Mucosa of rectum (tissue), 2 donors: Measurements from ENCODE around the gene ANO10.
"Not testable (repeated sequence)": the region's sequence is repeated elsewhere in the genome, so short reads cannot be mapped to it uniquely, and the experiment has no call there.

Experiments
- H3K27ac ChIP-seq, 2 donors: one replicate each; pipeline ENCODE4 v1.7.0; 2013; ENCODE audit warnings: inconsistent platforms in 2 of 2, low read depth in 2 of 2, low read length in 2 of 2
- H3K27me3 ChIP-seq, 2 donors: one replicate each; pipeline ENCODE4 v1.7.0; 2013; ENCODE audit warnings: low read length in 2 of 2; ENCODE audit not compliant: control insufficient read depth in 2 of 2, insufficient read depth in 2 of 2
- H3K36me3 ChIP-seq, 2 donors: one replicate each; pipeline ENCODE4 v1.7.0; 2013; ENCODE audit warnings: low read length in 2 of 2; ENCODE audit not compliant: control insufficient read depth in 2 of 2, insufficient read depth in 2 of 2
- H3K4me1 ChIP-seq, 2 donors: one replicate each; pipeline ENCODE4 v1.7.0; 2013; ENCODE audit warnings: low read length in 2 of 2, mild to moderate bottlenecking in 1 of 2; ENCODE audit not compliant: control insufficient read depth in 2 of 2, insufficient read depth in 2 of 2
- H3K4me3 ChIP-seq, 2 donors: one replicate each; pipeline ENCODE4 v1.7.0; 2013; ENCODE audit warnings: low read length in 2 of 2
- H3K9ac ChIP-seq, 2 donors: one replicate each; pipeline ENCODE4 v1.7.0; 2013; ENCODE audit warnings: low read length in 2 of 2, low read depth in 1 of 2, mild to moderate bottlenecking in 1 of 2
- H3K9me3 ChIP-seq, 2 donors: one replicate each; pipeline ENCODE4 v1.7.0; 2013; ENCODE audit warnings: low read length in 2 of 2; ENCODE audit not compliant: control insufficient read depth in 2 of 2
- donor health status: healthy.
- donor health status: Normal muscosa, but diverticular disease.

Gene ANO10, protein sequence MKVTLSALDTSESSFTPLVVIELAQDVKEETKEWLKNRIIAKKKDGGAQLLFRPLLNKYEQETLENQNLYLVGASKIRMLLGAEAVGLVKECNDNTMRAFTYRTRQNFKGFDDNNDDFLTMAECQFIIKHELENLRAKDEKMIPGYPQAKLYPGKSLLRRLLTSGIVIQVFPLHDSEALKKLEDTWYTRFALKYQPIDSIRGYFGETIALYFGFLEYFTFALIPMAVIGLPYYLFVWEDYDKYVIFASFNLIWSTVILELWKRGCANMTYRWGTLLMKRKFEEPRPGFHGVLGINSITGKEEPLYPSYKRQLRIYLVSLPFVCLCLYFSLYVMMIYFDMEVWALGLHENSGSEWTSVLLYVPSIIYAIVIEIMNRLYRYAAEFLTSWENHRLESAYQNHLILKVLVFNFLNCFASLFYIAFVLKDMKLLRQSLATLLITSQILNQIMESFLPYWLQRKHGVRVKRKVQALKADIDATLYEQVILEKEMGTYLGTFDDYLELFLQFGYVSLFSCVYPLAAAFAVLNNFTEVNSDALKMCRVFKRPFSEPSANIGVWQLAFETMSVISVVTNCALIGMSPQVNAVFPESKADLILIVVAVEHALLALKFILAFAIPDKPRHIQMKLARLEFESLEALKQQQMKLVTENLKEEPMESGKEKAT

DNA sequence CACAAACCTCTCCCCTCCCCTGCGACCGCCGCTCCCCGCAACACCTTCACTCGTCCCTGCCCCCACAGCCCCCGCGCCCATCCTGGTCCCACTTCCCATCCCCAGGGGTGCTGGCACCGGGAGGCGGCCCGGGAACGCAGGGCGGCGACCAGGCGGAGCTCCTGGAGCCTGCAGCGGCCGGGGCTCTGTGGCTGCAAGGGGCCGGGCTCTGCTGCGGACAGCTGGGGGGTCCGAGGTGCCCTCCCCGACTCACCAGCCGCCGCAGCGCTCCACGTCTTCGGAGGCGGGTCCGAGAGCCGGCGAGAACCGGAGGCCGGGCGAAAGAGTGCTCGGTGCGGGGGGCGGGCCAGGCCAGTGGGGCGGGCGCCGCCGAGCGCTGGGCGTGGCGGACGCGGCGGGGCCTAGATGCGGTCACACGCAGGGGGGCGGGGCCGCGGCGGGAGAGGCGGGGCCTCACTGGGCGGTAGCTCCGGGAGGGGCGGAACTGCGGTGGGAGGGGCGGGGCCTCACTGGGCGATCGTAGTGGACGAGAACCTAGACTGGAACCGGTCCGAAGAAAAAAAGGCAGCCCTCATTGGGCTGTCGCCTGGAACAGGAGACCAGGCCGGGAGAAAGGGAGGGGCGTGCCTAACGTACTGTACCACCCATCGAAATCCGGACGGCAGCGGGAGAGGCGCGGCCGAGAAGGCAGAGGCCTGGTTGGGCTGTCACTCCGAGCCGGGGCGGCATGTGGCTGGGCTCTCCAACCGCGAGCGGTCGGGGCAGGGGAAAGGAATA lies at the start of gene ANO10:
Gene ANO10 (minus strand): TSS at position 356 of the 777 bp plus-strand sequence. CDS start 16,159 bp downstream, outside the sequence.
- peak within 1 kb of the TSS; percentile 71 to 98 for H3K9ac ChIP-seq
- no peaks in the 10 kb centered on the region for H3K27me3 ChIP-seq
- H3K27ac ChIP-seq: peak within 1 kb of the TSS; percentile 83 to 91
- H3K4me1 ChIP-seq: peaks cover 0 to 14% of the 10 kb centered on the region in 2 donors
- H3K36me3 ChIP-seq: no peaks in the 10 kb centered on the region
- H3K9me3 ChIP-seq: no peaks in the 10 kb centered on the region
- peak within 1 kb of the TSS; percentile 83 to 89 for H3K4me3 ChIP-seq

DNA sequence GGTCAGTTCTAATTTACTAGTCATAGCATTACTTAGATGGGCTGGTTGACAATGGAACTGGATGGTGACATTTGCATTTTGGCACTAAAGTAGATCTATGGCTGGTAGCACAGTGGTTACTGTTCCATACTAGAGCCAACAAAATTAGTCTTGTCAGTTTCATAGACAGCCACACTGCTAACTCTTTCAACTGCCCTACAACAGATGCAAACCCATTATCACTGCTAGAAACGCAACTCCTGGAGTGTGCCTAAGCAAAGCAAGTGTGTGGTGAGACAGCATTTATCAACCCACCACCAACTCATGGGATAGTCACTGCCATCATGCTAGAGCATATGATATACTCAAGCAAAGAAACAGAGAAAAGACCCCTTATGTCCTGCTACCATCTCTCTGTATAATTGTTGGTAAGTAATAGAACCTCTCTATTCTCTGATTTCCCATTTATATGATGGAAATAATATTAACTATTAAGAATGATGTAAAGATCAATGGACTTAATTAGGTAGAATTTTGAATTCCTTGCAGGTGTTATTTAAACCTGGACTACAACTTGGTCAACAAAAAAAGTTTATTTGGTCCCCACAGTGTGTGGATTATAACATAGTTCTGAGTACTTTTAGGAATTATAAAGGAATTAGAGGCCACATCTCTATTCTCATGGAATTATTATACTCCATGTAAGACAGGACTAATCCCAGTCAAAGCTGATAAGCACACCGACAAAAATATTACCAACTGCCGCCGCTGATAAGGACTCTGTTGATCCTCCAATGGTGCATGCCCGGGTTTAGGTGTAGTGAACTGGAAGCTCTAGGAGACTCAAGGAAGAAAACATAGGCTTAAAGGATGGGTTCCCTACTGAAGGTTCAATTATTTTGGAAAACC lies 49.1 kb upstream of the ANO10 start:
- Histone ChIP-seq H3K4me1 (no peaks in the 10 kb centered on the region), H3K27me3 (no peaks in the 10 kb centered on the region), H3K36me3 (no peaks in the 10 kb centered on the region), H3K27ac (no peak overlapping the region), H3K9ac (no peak overlapping the region), H3K9me3 (no peaks in the 10 kb centered on the region), H3K4me3 (no peak overlapping the region)

DNA sequence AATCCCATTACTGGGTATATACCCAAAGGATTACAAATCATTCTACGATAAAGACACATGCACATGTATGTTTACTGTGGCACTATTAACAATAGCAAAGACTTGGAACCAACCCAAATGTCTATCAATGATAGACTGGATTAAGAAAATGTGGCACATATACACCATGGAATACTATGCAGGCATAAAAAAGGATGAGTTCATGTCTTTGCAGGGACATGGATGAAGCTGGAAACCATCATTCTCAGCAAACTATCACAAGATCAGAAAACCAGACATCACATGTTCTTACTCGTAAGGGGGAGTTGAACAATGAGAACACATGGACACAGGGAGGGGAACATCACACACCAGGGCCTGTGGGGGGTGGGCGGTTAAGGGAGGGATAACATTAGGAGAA lies 43.2 kb upstream of the ANO10 start:
- H3K9me3 ChIP-seq, H3K9ac ChIP-seq, H3K4me3 ChIP-seq, H3K27ac ChIP-seq, H3K27me3 ChIP-seq, H3K4me1 ChIP-seq, H3K36me3 ChIP-seq: not testable (repeated sequence)

DNA sequence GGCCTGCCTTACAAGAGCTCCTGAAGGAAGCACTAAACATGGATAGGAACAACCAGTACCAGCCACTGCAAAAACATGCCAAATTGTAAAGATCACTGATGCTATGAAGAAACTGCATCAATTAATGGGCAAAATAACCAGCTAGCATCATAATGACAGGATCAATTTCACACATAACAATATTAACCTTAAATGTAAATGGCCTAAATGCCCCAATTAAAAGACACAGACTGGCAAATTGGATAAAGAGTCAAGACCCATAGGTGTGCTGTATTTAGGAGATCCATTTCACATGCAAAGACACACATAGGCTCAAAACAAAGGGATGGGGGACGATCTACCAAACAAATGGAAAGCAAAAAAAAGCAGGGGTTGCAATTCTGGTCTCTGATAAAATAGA lies 39.6 kb upstream of the ANO10 start:
- not testable (repeated sequence) for H3K9ac ChIP-seq, H3K9me3 ChIP-seq, H3K4me1 ChIP-seq, H3K27ac ChIP-seq, H3K27me3 ChIP-seq, H3K36me3 ChIP-seq, H3K4me3 ChIP-seq

DNA sequence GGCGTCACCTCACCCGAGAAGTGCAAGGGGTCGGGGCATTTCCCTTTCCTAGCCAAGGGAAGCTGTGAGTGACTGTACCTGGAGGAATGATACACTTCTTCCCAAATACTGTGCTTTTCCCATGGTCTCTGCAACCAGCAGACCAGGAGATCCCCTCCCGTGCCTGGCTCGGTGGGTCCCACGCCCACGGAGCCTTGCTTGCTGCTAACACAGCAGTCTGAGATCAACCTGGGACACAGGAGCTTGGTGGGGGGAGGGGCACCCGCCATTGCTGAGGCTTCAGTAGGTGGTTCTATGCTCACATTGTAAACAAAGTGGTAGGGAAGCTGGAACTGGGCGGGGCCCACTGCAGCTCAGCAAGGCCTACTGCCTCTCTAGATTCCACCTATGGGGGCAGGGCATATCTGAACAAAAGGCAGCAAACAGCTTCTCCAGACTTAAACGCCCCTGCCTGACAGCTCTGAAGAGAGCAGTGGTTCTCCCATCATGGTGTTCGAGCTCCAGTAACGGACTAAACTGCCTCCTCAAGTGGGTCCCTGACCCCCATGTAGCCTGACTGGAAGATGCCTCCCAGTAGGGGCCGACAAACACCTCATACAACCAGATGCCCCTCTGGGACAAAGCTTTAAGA lies 37.6 kb upstream of the ANO10 start:
- Histone ChIP-seq H3K9ac (no peak overlapping the region), H3K9me3 (no peaks in the 10 kb centered on the region), H3K36me3 (no peaks in the 10 kb centered on the region), H3K27ac (no peak overlapping the region), H3K4me1 (no peaks in the 10 kb centered on the region), H3K4me3 (no peak overlapping the region), H3K27me3 (no peaks in the 10 kb centered on the region)

DNA sequence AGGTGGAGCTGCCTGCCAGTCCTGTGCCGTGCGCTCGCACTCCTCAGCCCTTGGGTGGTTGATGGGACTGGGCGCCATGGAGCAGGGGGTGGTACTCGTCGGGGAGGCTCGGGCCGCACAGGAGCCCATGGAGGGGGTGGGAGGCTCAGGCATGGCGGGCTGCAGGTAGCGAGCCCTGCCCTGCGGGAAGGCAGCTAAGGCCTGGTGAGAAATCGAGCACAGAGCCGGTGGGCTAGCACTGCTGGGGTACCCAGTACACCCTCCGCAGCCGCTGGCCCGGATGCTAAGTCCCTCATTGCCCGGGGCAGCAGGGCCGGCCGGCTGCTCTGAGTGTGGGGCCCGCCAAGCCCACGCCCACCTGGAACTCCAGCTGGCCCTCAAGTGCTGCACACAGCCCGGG lies 34.6 kb upstream of the ANO10 start:
- not testable (repeated sequence) for H3K9ac ChIP-seq, H3K4me1 ChIP-seq

DNA sequence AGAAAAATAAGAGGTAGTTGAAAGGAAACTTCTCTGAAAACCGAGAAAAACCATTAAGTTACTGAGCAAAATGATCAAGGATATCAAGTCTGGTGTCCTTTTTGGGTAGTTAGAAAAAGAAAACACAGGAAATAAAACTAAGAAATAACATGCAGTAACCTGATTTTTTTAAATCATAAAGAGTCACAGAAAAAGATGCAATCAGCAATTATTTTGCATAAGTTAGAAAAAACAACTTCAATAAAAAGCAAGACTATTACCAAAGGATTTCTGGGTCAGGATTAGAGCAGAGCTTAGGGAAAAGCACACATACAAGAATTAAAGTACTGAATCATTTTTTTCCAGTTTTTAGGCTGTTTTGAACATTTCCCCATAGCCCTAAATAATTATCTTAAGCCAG lies 28.5 kb upstream of the ANO10 start:
- Histone ChIP-seq H3K9ac (no peak overlapping the region), H3K27me3 (no peaks in the 10 kb centered on the region), H3K27ac (no peak overlapping the region), H3K4me1 (peaks cover 5 to 8% of the 10 kb centered on the region in 2 donors), H3K36me3 (no peaks in the 10 kb centered on the region), H3K4me3 (no peak overlapping the region), H3K9me3 (no peaks in the 10 kb centered on the region)

More for the DNA sequence above, 34.6 kb upstream of the ANO10 start:
- H3K4me3 ChIP-seq, H3K9me3 ChIP-seq, H3K27ac ChIP-seq, H3K27me3 ChIP-seq, H3K36me3 ChIP-seq: not testable (repeated sequence)

DNA sequence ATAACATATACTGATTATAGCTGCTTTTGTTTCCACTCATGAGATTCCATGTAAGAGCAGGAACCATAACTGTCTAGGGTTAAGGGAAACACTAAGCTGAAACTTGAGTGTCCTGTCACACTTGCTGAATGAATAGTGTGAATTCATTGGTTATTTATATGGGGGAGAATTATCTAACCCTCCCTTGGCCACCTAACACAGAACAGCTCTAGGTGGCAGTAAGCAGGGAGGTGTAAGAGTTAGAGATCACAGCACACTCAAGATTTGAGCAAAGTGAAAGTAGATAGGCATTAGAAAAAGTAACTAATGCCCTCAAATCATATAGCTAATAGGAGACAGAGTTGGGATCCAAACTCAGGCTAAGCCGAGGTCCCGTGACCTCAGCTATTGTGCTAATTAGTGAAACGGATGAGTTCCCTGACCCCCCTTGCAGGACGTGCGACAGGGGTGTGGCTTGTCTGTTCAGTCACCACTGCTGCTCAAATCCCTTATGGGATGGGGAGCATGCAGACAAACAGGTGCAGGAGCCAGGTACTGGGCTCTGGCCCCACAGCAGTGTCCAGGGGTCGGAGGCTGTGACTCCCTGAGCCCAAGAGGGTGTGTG lies 27.7 kb upstream of the ANO10 start:
- Histone ChIP-seq H3K9me3 (no peaks in the 10 kb centered on the region), H3K27me3 (no peaks in the 10 kb centered on the region), H3K36me3 (no peaks in the 10 kb centered on the region), H3K27ac (no peak overlapping the region), H3K9ac (peak overlapping the region in 1 of 2 donors; percentile 54), H3K4me1 (peaks cover 5 to 8% of the 10 kb centered on the region in 2 donors), H3K4me3 (peak overlapping the region; percentile 64 to 74)

DNA sequence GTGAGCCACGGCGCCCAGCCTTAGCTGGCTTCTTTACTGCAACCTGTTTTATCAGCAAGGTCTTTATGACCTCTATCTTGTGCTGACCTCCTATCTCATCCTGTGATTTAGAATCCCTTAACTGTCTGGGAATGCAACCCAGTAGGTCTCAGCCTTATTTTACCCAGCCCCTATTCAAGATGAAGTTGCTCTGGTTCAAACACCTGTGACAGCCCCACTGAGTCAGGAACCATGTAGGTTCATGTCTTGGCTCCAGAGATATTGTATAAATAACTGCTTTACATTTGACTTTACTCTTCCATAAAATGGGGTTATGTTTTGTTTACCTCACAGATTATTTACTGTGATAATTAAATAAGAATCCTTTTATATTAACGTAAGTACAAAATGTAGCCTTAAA lies 27.1 kb upstream of the ANO10 start:
- no peaks in the 10 kb centered on the region for H3K9me3 ChIP-seq
- no peaks in the 10 kb centered on the region for H3K36me3 ChIP-seq
- H3K4me1 ChIP-seq: peaks cover 5 to 8% of the 10 kb centered on the region in 2 donors
- H3K4me3 ChIP-seq: peak overlapping the region in 1 of 2 donors; percentile 74
- no peak overlapping the region for H3K9ac ChIP-seq
- H3K27me3 ChIP-seq: no peaks in the 10 kb centered on the region
- H3K27ac ChIP-seq: no peak overlapping the region
